Activated gamma-delta T cell treated with anti-CD3 and anti-CD28 coated beads, Interleukin-2, amount 50 U/mL, for 16 hours (primary cell): Measurements from ENCODE around the gene DUXB.
A peak's percentile ranks its signal among the peaks of the same experiment; 100 is the strongest.

Source experiments
- DNase-seq: peaks from one replicate; pipeline ENCODE4 v3.0.0-alpha.2; 2020; ENCODE audit warnings: low read depth

DUXB gene

DNA sequence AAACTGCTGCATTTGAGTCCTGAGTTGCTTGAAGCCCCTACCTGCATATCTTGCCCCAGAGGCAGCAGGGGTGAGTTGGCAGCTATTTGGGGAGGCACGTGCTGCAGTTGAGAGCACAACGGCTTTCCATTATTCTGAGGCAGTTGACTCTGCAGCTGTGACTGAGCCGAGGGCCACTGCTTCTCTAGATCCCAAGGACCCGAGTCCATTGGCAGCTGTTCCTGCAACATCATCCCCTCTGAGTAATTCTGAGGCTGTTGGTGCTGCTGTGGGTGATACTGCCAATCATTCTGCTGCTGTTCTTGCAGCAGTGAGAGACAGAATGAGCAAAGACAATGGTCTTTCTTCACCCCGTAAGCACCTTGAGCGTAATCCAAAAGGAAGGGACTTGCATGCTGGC lies 40.9 kb downstream of the DUXB start:
- DNase-seq, result no peak

DNA sequence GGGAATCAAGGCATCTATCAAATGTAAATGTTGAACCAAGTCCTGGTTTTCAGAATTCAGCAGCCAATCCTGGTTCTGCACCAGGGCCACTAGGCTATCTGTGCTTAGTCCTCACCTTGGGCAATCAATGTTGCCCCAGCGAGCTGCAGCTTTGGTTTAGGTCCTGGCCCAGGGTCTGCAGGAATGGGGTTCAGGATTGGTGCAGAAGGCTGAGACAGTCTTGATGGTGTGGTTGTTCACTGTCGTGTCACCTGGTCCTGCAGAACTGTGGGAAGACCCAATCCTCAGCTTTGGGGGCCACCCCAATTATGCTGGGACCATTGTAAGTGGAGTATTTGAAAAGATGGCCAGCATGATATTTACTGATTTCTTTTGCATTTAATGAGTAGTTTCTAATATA lies 43.1 kb downstream of the DUXB start:
- no peak for DNase-seq

DNA sequence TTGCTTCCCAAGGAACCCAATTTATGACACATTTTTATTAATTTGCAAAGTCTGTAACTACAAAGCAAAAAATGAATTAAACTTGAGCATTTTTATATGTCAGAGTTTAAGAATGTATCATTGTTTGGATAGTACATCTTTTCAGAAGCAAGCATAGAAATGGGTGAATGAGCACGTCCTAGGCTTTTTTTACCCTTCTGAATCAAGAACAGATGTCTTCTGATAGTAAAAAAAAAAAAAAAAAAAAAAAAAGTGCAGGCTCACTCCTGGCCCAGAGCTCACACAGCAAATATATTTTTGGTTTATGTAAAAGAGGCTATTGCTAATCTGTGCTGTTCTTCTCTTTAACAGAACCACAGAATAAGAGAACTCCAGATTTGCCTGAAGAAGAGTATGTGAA lies 47.3 kb downstream of the DUXB start:
- DNase-seq, result no peak

DNA sequence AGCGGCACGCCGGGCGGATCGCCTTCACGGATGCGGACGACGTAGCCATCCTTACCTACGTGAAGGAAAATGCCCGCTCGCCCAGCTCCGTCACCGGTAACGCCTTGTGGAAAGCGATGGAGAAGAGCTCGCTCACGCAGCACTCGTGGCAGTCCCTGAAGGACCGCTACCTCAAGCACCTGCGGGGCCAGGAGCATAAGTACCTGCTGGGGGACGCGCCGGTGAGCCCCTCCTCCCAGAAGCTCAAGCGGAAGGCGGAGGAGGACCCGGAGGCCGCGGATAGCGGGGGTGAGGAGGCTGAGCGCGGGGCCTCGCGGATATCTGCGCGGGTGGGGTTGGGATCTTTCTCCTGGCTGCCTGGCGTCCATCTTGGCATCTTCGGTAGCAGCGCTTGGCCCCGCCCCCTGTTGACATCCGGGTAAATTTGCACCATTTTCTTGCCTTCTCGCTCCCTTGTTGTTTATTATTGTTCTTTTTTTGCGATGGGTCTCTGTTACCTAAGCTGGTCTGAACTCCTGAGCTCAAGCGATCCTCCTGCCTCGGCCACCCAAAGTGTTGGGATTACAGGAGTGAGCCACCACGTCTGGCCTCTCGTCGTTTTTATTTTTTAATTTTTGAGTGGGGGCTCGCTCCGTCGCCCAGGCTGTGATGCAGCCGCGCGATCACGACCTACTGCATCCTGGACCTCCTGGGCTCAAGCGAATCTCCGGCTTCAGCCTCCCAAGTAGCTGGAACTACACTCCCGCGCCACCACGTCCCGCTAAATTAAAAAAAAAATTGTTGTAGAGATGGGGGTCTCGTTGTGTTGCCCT lies 52.8 kb downstream of the DUXB start:
- DNase-seq, result peak; percentile 79

DNA sequence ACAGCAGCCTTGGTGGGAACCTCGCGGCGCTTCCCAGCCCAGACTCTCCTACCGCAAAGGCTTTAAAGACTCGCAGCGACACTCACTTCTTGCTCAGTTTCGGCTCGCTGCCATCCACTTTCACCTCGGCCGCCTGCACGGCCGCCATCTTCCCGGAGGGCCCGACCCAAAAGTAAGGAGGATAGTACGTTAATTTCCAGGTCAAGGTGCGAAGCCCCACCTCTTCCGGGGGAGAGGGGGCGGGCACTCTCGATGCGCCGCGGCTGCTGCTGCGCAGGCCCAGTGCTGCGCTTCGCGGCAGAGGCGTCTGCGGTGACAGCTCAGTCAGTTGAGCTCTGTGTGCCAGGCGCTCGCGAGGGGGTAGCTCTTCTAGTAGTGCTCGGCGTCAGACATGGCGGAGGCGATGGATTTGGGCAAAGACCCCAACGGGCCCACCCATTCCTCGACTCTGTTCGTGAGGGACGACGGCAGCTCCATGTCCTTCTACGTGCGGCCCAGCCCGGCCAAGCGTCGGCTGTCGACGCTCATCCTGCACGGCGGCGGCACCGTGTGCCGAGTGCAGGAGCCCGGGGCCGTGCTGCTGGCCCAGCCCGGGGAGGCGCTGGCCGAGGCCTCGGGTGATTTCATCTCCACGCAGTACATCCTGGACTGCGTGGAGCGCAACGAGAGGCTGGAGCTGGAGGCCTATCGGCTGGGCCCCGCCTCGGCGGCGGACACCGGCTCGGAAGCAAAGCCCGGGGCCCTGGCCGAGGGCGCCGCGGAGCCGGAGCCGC lies 53.6 kb downstream of the DUXB start, which contains the start of the genes KARS1 and TERF2IP:
Gene KARS1 (minus strand): TSS at position 174 of the 773 bp plus-strand sequence. CDS start 26 bp downstream, at position 148.
Gene TERF2IP (plus strand): TSS at position 282 of the 773 bp plus-strand sequence. CDS start 110 bp downstream, at position 392.
- peak; percentile 92 for DNase-seq

DNA sequence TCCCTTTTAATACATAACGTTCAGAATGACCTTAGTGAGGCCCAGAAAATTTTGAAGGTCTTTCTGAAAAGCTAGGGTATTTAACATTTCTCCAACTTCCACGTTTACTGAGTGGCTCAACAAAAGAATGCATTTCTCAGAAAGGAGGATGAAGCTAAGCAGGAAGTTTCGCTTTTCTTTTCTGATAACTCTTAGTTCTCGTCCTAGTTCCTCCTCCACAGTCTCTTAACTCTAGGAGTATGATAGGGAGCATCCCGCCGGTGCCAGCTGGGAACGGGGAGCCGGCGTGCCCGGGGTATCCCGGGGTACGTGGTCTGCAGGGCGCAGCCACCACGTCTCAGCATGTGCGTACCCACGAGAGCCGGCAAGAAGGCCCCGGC lies 54.2 kb downstream of the DUXB start:
- DNase-seq, result no peak

DNA sequence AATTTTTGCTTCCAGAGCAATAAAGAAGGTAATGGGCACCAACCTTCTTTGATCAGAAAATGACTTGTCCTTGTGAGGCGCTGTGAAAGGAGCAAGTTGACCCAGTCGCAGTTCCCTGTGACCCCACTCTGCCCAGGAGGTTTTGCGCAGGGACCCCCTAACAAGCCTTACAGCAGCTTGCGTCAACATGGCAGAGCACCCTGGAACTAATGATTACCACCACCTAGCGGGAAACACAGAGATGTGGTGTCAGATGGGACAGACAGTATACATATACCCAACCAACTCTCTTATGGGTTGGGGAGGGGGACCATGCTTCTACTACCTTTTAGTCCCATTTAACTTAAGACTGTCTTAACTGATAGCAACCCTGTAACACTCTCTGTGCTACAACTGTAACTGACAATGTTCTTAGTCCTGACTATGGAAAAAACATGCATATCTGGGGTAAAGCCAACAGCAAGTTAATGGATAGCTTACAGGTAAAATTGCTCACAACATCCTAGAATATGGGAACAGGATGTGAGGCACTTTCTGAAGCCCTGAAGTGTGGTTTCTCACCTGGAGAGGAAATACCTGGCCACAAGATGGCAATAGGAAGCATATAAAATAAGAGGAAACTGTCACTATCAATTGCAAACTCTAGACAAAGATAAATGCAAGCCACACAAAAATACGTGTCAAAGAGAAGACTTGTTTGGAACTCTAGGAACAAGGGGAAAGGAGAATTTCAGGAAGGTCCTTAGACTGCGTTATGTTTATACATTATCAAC lies 56.8 kb downstream of the DUXB start:
- DNase-seq, result no peak
